ENCODE measurements around the gene SLC22A14. TPM values are rescaled to one million over a fixed set of nuclear protein-coding genes. Genes with fewer than 3 reads are reported as not detected.

Gene SLC22A14
- total RNA-seq, 4 donors from 2014 or later: 0.13 TPM; not detected in 3

GRCh38 chr3:38270606-38271005 lies 11.5 kb upstream of the SLC22A14 start:
- Histone ChIP-seq H3K27ac (no peak overlapping the region), H3K9me3 (no peaks in the 10 kb centered on the region), H3K36me3 (peaks cover 0 to 24% of the 10 kb centered on the region in 2 donors), H3K4me1 (no peaks in the 10 kb centered on the region), H3K4me3 (no peak overlapping the region), H3K27me3 (no peaks in the 10 kb centered on the region)
- no peak for ATAC-seq
- WGBS, 2 donors (ENCODE audit: low coverage in 1 of 2): 85 to 90% methylated on average over 3 of the region's 3 CpGs
- TF ChIP-seq POLR2AphosphoS5 (IDR thresholded peaks at IDR 0.05): no peak
- TF ChIP-seq CTCF (IDR thresholded peaks at IDR 0.05): no peak
- no peak for TF ChIP-seq EP300 (IDR thresholded peaks at IDR 0.05)
- TF ChIP-seq POLR2A (IDR thresholded peaks at IDR 0.05): no peak

- H3K9me3 ChIP-seq: no peaks in the 10 kb centered on the region
- ATAC-seq: no peak
- no peaks in the 10 kb centered on the region for H3K4me1 ChIP-seq
- WGBS, 2 donors (ENCODE audit: low coverage in 1 of 2): 77 to 94% methylated on average over 3 to 4 of the region's 5 CpGs
- TF ChIP-seq POLR2A (IDR thresholded peaks at IDR 0.05) (no peak), CTCF (IDR thresholded peaks at IDR 0.05) (no peak), POLR2AphosphoS5 (IDR thresholded peaks at IDR 0.05) (no peak), EP300 (IDR thresholded peaks at IDR 0.05) (no peak)
- no peaks in the 10 kb centered on the region for H3K27me3 ChIP-seq
- no peak overlapping the region for H3K27ac ChIP-seq
- H3K4me3 ChIP-seq: no peak overlapping the region
- peaks cover 0 to 27% of the 10 kb centered on the region in 2 donors for H3K36me3 ChIP-seq
Measured at GRCh38 chr3:38271553-38271952, 10.5 kb upstream of the SLC22A14 start.

GRCh38 chr3:38274864-38275649 lies 7.0 kb upstream of the SLC22A14 start:
- TF ChIP-seq EP300 (IDR thresholded peaks at IDR 0.05): no peak
- TF ChIP-seq POLR2AphosphoS5 (IDR thresholded peaks at IDR 0.05): no peak
- no peak for TF ChIP-seq CTCF (IDR thresholded peaks at IDR 0.05)
- TF ChIP-seq POLR2A (IDR thresholded peaks at IDR 0.05): no peak

GRCh38 chr3:38275658-38276057 lies 6.4 kb upstream of the SLC22A14 start:
- Histone ChIP-seq H3K27ac (no peak overlapping the region), H3K36me3 (peaks cover 0 to 41% of the 10 kb centered on the region in 2 donors), H3K9me3 (no peaks in the 10 kb centered on the region), H3K4me1 (no peaks in the 10 kb centered on the region), H3K27me3 (no peaks in the 10 kb centered on the region), H3K4me3 (no peak overlapping the region)
- no peak for ATAC-seq
- TF ChIP-seq POLR2A (IDR thresholded peaks at IDR 0.05) (no peak), POLR2AphosphoS5 (IDR thresholded peaks at IDR 0.05) (no peak), EP300 (IDR thresholded peaks at IDR 0.05) (no peak), CTCF (IDR thresholded peaks at IDR 0.05) (no peak)
- no CpG with 5 or more reads among the region's 8 CpGs for WGBS, 2 donors (ENCODE audit: low coverage in 1 of 2)

More at GRCh38 chr3:38274864-38275649, 7.0 kb upstream of the SLC22A14 start:
- H3K27me3 ChIP-seq: no peaks in the 10 kb centered on the region
- no peak for ATAC-seq
- H3K4me3 ChIP-seq: no peak overlapping the region
- peaks cover 0 to 41% of the 10 kb centered on the region in 2 donors for H3K36me3 ChIP-seq
- 90 to 97% methylated on average over 2 to 6 of the region's 21 CpGs for WGBS, 2 donors (ENCODE audit: low coverage in 1 of 2)
- no peaks in the 10 kb centered on the region for H3K9me3 ChIP-seq
- no peaks in the 10 kb centered on the region for H3K4me1 ChIP-seq
- H3K27ac ChIP-seq: no peak overlapping the region

Measured in gastroesophageal sphincter (tissue), 4 donors.